ENCODE data around the gene NIPAL3. TPM values are rescaled to one million over a fixed set of nuclear protein-coding genes. Genes with fewer than 3 reads are reported as not detected.

The NIPAL3 gene
- total RNA-seq, 2 experiments from 2014 or later = 11.7 to 25.3 TPM

DNA sequence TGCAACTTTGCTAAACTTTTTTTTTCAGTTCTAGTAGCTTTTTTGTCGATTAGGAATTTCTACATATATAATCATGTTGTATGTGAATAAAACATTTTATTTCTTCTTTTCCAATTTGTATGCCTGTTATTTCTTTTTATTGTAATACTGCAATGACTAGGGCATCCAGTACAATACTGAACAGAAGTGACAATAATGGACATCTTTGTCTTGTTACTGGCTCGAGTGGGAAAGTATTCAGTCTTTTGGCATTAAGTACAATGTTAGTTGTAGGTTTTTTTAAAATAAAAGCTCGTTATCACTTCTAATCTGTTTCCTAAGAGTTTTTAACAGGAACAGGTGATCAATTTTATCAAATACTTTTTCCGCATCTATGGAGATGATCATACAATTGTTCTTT is 11.8 kb upstream of the NIPAL3 start:
- Histone ChIP-seq H3K4me2 (ENCODE audit: low read length) (no peak overlapping the region), H3K9me3 (ENCODE audit: low read length) (no peaks in the 10 kb centered on the region), H3K27ac (ENCODE audit: low read depth, low read length, poor library complexity, severe bottlenecking) (no peak overlapping the region), H3K9me2 (ENCODE audit: insufficient read depth, low read length) (no peaks in the 10 kb centered on the region), H3K36me3 (ENCODE audit: insufficient read depth, low read length) (no peaks in the 10 kb centered on the region; the same call in 1 of the 2 replicates), H3K79me2 (ENCODE audit: insufficient read depth, low read depth, low read length) (no peaks in the 10 kb centered on the region), H3K4me3 (ENCODE audit: low read depth, low read length, poor library complexity, severe bottlenecking) (no peak overlapping the region), H4K20me1 (ENCODE audit: insufficient read depth, low read length) (no peaks in the 10 kb centered on the region), H2AFZ (ENCODE audit: low read length) (no peak overlapping the region), H3K4me1 (ENCODE audit: insufficient read depth, low read length, poor library complexity, severe bottlenecking) (no peaks in the 10 kb centered on the region)
- POLR2A ChIA-PET = interaction anchor here (0.8 kb wide), 1 partner anchor 98 kb away, joined by 3 read pairs; no protein-coding TSS in a partner anchor
- intact Hi-C loops (cut with micrococcal nuclease; ENCODE audit: unreplicated experiment) = no loop called here
- CTCF ChIA-PET (ENCODE audit: unreplicated experiment) = no interaction called here
- DNase-seq (ENCODE audit: low spot score) = no peak
- BruUV-seq (replicated peaks) = no TSS peak
- TF ChIP-seq EZH2phosphoT487 (IDR thresholded peaks at IDR 0.05; ENCODE audit: borderline replicate concordance, low read depth, low read length) = no peak
- TF ChIP-seq, protein P1, sequence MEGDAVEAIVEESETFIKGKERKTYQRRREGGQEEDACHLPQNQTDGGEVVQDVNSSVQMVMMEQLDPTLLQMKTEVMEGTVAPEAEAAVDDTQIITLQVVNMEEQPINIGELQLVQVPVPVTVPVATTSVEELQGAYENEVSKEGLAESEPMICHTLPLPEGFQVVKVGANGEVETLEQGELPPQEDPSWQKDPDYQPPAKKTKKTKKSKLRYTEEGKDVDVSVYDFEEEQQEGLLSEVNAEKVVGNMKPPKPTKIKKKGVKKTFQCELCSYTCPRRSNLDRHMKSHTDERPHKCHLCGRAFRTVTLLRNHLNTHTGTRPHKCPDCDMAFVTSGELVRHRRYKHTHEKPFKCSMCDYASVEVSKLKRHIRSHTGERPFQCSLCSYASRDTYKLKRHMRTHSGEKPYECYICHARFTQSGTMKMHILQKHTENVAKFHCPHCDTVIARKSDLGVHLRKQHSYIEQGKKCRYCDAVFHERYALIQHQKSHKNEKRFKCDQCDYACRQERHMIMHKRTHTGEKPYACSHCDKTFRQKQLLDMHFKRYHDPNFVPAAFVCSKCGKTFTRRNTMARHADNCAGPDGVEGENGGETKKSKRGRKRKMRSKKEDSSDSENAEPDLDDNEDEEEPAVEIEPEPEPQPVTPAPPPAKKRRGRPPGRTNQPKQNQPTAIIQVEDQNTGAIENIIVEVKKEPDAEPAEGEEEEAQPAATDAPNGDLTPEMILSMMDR (conservative IDR thresholded peaks at IDR 0.05; ENCODE audit: low read length) = no peak

DNA sequence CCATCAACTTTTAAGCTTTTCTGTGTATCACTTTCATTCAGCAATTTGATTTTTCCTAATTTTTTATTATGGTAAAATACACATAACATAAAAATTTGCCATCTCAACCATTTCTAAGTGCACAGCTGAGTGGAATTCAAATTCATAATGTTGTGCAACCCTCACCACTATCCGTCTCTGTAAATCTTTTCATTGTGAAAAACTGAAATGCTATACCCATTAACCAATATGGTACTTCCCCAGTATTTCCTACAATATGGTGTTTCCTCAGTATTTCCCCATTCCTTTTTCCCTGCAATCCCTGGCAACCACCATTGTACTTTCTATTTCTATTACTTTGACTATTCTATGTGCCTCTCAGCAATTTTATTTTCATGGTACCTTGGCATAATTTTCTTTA is 8.8 kb upstream of the NIPAL3 start:
- no peak overlapping the region for H3K27ac ChIP-seq (ENCODE audit: low read depth, low read length, poor library complexity, severe bottlenecking)
- H3K79me2 ChIP-seq (ENCODE audit: insufficient read depth, low read depth, low read length) = no peaks in the 10 kb centered on the region
- H3K4me3 ChIP-seq (ENCODE audit: low read depth, low read length, poor library complexity, severe bottlenecking) = no peak overlapping the region
- no peak overlapping the region for H2AFZ ChIP-seq (ENCODE audit: low read length)
- no peaks in the 10 kb centered on the region for H3K9me2 ChIP-seq (ENCODE audit: insufficient read depth, low read length)
- H3K4me1 ChIP-seq (ENCODE audit: insufficient read depth, low read length, poor library complexity, severe bottlenecking) = peaks cover 5% of the 10 kb centered on the region
- POLR2A ChIA-PET = no interaction called here
- intact Hi-C loops (cut with micrococcal nuclease; ENCODE audit: unreplicated experiment) = no loop called here
- H4K20me1 ChIP-seq (ENCODE audit: insufficient read depth, low read length) = no peaks in the 10 kb centered on the region
- no peak for TF ChIP-seq EZH2phosphoT487 (IDR thresholded peaks at IDR 0.05; ENCODE audit: borderline replicate concordance, low read depth, low read length)
- TF ChIP-seq, protein P1 (conservative IDR thresholded peaks at IDR 0.05; ENCODE audit: low read length) = no peak
- DNase-seq (ENCODE audit: low spot score) = no peak
- no peaks in the 10 kb centered on the region for H3K9me3 ChIP-seq (ENCODE audit: low read length)
- H3K4me2 ChIP-seq (ENCODE audit: low read length) = no peak overlapping the region
- CTCF ChIA-PET (ENCODE audit: unreplicated experiment) = no interaction called here
- no peaks in the 10 kb centered on the region; the same call in 1 of the 2 replicates for H3K36me3 ChIP-seq (ENCODE audit: insufficient read depth, low read length)
- BruUV-seq (replicated peaks) = no TSS peak

DNA sequence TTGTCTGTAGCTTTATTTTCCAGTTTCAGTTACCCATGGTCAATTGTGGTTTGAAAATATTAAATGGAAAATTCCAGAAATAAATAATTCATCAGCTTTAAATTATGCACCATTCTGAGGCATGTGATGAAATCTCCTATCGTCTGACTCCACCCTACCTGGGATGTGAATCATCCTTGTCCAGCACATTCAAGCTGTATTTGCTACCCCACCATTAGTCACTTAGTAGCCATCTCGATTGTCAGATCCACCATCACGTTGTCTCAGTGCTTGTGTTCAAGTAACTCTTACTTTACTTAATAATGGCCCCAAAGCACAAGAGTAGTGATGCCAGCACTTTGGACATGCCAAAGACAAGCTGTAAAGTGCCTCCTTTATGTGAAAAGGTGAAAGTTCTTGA is 6.1 kb upstream of the NIPAL3 start:
- H3K4me2 ChIP-seq (ENCODE audit: low read length) = no peak overlapping the region
- no peak overlapping the region for H2AFZ ChIP-seq (ENCODE audit: low read length)
- ChIA-PET CTCF (ENCODE audit: unreplicated experiment) (no interaction called here), POLR2A (interaction anchor here (0.7 to 1.2 kb wide), 5 partner anchors 9 to 435 kb away, joined by 3 to 5 read pairs (median 4); no protein-coding TSS in a partner anchor)
- no peaks in the 10 kb centered on the region; the same call in 1 of the 2 replicates for H3K36me3 ChIP-seq (ENCODE audit: insufficient read depth, low read length)
- TF ChIP-seq, protein P1 (conservative IDR thresholded peaks at IDR 0.05; ENCODE audit: low read length) = no peak
- TF ChIP-seq EZH2phosphoT487 (IDR thresholded peaks at IDR 0.05; ENCODE audit: borderline replicate concordance, low read depth, low read length) = no peak
- H4K20me1 ChIP-seq (ENCODE audit: insufficient read depth, low read length) = no peaks in the 10 kb centered on the region
- intact Hi-C loops (cut with micrococcal nuclease; ENCODE audit: unreplicated experiment) = no loop called here
- H3K9me2 ChIP-seq (ENCODE audit: insufficient read depth, low read length) = no peaks in the 10 kb centered on the region
- peaks cover 15% of the 10 kb centered on the region for H3K4me1 ChIP-seq (ENCODE audit: insufficient read depth, low read length, poor library complexity, severe bottlenecking)
- H3K4me3 ChIP-seq (ENCODE audit: low read depth, low read length, poor library complexity, severe bottlenecking) = no peak overlapping the region
- no peak for DNase-seq (ENCODE audit: low spot score)
- H3K27ac ChIP-seq (ENCODE audit: low read depth, low read length, poor library complexity, severe bottlenecking) = no peak overlapping the region
- H3K9me3 ChIP-seq (ENCODE audit: low read length) = no peaks in the 10 kb centered on the region
- no TSS peak for BruUV-seq (replicated peaks)
- no peaks in the 10 kb centered on the region for H3K79me2 ChIP-seq (ENCODE audit: insufficient read depth, low read depth, low read length)
